Tibial nerve (tissue), 3 donors: ENCODE results near the gene SLC25A13.
"Not testable (repeated sequence)": the region's sequence is repeated elsewhere in the genome, so short reads cannot be mapped to it uniquely, and the experiment has no call there.

Experiments
- CTCF ChIP-seq, 5 experiments: fragments of 200-600 bp in 3 of 5; fragments of 450-650 bp in 2 of 5; sonication (generic) in 3 of 5; IDR thresholded peaks; one replicate each; pipeline ENCODE4 v1.5.1; 2016 to 2019; ENCODE audit warnings: antibody characterized with exemption in 5 of 5, mild to moderate bottlenecking in 3 of 5, moderate library complexity in 2 of 5
- POLR2A ChIP-seq, 2 donors: fragments of 450-650 bp; IDR thresholded peaks; one replicate each; pipeline ENCODE4 v1.6.1; 2017; ENCODE audit warnings: antibody characterized with exemption in 2 of 2, mild to moderate bottlenecking in 2 of 2, moderate library complexity in 2 of 2

GRCh38 chr7:96293911-96294310 lies 28.0 kb downstream of the SLC25A13 start:
- TF ChIP-seq POLR2A, CTCF (IDR thresholded peaks at IDR 0.05): not testable (repeated sequence)
